GM19324 (cell line): Measurements from ENCODE around the gene IKZF3.
A peak's percentile ranks its signal among the peaks of the same experiment; 100 is the strongest.

Source experiments
- ATAC-seq: cut with Tn5 transposase; IDR thresholded peaks from one replicate; pipeline ENCODE4 v1.9.1; 2021; ENCODE audit warnings: mild to moderate bottlenecking, moderate library complexity; ENCODE audit not compliant: unreplicated experiment, low FRiP score

The IKZF3 gene

DNA sequence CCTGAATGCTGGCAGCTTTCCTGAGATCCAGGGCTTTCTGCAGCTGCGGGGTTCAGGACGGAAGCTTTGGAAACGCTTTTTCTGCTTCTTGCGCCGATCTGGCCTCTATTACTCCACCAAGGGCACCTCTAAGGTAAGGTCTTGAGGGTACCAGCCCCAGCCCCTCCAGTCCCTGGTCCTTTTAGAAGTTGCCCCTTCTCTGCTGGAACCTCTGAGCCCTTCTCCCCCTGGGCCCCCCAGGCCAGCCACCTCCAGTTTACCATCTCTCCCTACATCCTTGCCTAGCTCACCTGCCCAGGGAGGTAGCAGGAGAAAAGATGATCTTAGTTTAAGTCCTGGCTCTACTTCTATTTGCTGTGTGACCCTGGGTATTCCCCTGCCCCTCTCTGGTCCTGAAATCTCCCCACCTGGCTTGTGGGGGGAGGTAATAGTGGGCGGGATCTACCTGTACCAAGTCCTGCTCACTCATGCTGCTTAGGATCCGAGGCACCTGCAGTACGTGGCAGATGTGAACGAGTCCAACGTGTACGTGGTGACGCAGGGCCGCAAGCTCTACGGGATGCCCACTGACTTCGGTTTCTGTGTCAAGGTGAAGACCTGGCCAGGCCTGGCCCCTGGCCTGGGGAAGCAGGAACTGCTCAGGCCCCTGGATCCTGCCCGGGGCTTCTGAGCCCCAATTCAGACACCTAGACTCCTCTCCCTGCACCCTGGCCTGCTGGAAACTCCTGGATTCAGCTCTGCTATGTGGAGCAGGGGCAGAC lies 119.9 kb downstream of the IKZF3 start:
- no peak for ATAC-seq

DNA sequence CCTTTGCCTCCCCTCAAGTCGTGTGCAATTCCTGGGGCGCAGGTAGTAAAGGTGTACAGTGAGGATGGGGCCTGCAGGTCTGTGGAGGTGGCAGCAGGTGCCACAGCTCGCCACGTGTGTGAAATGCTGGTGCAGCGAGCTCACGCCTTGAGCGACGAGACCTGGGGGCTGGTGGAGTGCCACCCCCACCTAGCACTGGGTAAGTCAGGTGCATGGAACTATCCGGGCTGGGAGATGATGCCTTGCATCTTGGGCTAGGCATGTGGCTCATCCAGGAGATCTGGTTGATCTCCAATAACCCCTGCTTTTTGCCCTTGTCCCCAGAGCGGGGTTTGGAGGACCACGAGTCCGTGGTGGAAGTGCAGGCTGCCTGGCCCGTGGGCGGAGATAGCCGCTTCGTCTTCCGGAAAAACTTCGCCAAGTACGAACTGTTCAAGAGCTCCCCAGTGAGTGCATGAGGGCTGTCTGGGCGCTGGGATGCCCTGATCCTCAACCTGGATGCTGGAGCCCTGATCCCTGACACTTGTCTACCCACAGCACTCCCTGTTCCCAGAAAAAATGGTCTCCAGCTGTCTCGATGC lies 121.2 kb downstream of the IKZF3 start:
- no peak for ATAC-seq

- ATAC-seq = no peak
These were observed 121.8 kb downstream of the IKZF3 start for GRCh38 chr17:39742126-39742855.

DNA sequence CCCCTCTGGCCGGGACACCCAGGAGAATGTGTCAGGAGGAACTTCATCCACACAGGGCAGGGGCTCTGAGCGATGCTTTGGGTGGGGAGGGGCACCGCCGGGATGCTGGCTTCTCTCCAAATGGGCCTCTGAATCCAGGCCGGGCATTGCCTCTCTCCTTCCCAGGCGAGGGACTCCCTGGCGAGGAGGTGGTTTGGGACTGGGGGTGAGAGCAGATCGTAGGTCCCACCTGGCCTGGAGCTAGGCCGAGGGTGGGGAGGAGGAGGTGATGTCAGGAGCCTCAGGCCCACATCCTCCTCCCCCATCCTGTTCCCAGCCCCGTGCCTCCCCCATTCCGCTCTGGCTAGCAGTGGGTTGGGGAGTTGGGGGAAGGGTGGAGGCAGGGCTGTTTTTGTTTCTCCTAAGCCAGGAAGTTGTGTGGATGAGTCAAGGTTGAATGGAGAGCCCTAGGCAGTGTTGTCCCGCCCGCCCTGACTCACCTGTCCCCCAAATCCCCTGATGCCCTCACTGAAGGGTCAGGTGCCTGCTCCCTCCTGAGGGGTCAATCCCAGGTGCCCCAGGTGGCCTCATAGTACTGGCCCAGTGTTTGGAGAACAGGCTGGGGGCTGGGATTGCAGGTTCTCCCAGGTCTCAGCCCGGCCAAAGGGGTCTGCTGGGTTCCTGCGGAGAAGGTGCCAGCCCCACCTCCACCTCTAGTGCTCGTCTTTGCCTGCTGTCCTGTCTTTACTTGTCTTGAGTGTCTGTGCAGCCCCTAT lies 123.6 kb downstream of the IKZF3 start:
- ATAC-seq = no peak

DNA sequence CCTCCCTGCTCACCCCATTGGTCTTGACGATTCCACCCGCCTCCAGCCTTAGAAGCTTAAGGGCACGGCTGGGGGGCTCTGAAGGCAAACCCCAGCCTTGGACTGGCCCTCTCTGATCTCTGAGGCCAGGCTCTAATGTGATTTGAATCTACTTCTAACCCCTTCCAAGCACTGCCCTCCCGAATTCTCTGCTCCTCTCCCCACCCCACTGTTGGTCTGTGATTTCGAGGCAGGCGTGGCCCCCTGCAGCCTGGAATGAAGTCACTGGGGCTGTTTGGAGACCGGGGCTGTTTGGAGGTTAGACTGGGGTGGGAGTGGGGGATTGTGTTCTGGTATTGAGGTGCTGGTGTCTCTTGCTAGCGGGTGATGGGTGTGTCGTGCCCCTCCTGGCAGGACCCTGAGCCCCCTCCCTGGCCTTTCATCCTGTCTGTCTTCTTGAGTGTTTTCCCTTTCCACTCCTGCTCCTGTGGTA lies 124.2 kb downstream of the IKZF3 start:
- ATAC-seq = no peak

DNA sequence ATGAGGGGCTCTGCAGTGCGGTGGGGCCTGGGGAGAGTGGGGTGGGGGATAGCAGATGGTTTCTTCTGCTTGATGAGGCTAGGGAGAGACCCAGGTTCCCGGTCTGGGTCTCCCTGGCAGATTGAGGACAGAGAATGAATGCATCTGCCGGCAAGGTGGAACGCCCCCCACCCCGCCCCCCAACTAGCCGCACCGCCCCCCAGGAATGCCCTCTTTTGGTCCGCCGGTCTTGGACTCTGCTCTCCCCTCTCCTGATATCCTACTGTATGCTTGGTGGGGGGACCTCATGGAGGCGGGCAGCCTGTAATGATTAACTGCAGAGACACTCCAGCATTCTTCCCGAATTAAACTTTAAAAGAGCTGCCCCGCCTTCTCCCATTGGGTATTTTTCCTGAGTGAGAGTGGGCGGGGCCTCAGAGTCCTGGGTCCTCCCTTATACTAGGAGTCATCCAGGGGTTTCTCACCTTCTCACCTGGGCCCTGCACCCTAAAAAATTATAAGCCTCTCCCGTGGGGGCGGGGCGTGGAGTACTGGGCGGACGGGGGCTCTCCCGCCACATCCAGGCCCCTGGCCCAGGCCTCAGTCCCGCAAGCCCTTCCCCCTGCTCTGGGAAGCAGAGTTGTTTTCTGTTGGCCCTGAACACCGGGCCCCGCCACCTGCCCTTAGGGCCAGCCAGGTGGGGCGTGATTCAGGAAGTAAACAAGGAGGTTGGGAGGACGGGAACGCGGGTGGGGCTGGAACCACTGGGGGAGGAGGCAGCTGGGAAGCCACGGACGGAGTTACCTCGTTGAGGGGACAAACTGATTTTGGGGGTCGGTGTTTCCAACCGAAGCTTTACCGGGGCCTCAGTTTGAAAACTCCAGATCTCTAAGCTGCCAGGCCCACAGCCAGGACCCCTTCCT lies 124.9 kb downstream of the IKZF3 start:
- no peak for ATAC-seq

DNA sequence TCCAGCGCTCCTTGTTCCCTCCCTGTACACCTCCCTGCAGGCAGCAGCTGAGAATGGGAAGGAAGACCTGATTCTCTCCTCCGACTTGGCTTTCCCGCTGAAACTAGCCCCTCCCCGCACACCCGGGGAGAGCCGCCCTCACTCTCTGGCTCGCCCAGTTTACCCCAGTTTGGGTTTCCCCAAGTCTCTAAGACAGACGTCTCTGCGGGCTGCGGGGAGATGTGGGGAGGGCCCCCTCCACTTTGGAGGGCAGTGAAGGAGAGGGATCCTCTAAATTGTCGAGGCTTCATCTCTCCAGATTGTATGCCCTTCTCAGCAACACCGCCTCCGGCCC lies 125.6 kb downstream of the IKZF3 start:
- no peak for ATAC-seq

GRCh38 chr17:39737760-39738567 lies 126.1 kb downstream of the IKZF3 start, which contains the start of gene GRB7:
Gene GRB7, plus strand, starts transcription at chr17:39737938. Its CDS starts 4,364 bp downstream, at chr17:39742302.
- ATAC-seq = no peak

GRCh38 chr17:39737206-39737759 lies 126.8 kb downstream of the IKZF3 start:
- ATAC-seq = no peak

DNA sequence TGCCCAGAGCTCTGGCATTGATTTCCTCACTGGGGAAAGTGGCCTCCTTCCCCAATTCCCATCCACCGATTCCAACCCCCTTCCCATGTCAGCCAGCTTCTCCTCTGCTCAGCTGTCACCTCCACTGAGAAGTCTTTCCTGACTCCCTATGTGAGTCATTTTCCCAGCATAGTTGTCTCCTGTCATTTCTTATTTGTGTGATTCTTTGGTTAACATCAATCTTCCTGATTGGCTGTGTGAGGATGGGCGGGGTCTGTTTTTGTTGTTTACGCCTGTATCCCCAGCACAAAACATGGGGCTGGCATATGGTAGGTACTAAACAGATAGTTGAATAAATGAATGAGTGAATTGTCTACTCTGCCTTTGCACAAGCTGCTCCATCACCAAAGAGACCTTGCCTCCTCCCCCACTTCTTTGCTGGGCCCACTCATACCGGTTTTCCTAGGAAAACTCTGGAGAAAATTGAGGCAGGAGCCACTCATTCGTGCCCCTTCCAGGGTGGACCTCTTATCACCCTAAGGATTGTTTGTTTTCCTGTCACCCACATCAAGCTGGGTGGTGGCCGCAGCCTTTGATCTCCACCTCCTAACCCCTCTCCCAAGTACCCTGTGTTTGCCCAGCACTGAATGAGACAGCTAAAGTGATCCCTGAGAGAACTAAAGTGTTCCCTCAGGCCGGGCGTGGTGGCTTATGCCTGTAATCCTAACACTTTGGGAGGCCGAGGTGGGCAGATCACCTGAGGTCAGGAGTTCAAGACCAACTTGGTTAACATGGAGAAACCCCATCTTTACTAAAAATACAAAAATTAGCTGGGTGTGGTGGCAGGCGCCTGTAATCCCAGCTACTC lies 127.6 kb downstream of the IKZF3 start:
- ATAC-seq = no peak

- no peak for ATAC-seq
These were observed 128.2 kb downstream of the IKZF3 start for GRCh38 chr17:39735882-39736281.

DNA sequence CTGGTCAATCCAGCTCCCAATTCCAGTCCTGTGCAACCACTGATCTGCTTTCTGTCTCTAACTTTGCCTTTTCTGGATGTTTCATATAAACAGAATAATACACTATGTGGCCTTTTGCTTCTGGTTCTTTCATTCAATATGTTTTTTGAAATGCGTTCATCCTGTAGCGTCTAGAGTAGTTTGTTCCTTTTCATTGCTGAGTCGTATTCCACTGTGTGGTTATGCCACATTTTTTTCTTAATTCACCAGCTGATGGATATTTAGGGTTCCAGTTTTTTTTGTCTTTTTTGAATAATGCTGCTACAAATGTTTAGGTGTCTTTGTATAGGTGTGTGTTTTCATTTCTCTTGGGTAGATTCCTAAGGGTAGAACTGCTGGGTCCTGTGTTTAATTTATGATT lies 131.5 kb downstream of the IKZF3 start:
- ATAC-seq = no peak

- peak; percentile 93 for ATAC-seq
These were observed 133.8 kb downstream of the IKZF3 start, which contains the start of gene MIEN1 for GRCh38 chr17:39730095-39730921. Gene MIEN1, minus strand, starts transcription at chr17:39730532. Its CDS starts 37 bp downstream, at chr17:39730495.

DNA sequence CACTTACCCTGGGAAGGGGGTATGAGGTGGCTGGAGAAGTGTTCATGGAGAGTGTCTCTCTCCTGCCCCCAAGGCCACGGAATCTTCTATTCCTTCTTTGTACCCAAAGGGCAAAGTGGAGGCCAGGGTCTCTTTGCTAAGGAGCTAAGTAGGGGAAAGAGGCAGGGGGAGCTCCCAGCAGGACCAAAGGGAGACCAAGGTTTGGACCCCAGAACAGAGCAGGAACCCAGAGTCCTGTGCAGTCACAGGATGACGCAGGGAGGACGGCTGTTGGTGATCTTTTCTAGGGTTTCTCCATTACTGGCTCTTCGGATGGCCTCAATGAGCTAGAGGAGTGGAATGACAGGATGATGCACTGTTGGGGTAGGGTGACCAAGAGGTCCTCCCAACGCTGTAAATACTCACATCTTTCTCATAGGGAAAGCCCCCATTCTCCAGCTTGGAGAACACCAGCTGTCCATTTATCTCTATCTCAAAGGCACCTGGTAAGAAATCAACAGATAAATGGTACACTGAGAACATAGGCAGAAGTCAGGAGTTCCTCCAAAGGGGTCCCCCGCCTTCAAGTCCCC lies 134.7 kb downstream of the IKZF3 start:
- ATAC-seq = no peak

- no peak for ATAC-seq
These were observed 136.6 kb downstream of the IKZF3 start for GRCh38 chr17:39727556-39727955.

- no peak for ATAC-seq
These were observed 137.5 kb downstream of the IKZF3 start for GRCh38 chr17:39726617-39727016.
